HTERT RPE-1 (cell line): Measurements from ENCODE around the gene RIMS4.
"Not testable (repeated sequence)": the region's sequence is repeated elsewhere in the genome, so short reads cannot be mapped to it uniquely, and the experiment has no call there.

Experiments
- in situ Hi-C: fragments of 300-500 bp; cut with MboI; formaldehyde crosslinking; loops from 4 replicates; pipeline ENCODE4 v1.14.3; 2020; ENCODE audit warnings: low sequenced_read_pairs

The RIMS4 gene

DNA sequence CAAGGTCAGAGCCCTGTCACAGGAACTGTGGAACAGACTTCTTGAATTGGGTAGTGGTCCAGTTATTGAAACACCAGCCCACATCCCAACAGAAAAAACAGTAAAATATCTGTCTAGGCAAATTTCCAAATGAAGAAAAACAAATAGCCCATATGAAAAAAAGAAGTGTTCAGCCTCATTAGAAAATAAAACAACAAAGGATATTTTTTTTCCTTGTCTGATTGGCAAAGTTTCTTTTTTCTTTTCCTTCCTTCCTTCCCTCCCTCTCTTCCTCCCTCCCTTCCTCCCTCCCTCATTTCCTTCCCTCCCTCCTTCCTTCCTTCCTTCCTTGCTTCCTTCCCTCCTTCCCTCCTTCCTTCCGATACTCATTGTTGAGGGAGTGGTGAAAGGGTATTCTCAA is 20.6 kb upstream of the RIMS4 start:
- in situ Hi-C loops = no loop called here

DNA sequence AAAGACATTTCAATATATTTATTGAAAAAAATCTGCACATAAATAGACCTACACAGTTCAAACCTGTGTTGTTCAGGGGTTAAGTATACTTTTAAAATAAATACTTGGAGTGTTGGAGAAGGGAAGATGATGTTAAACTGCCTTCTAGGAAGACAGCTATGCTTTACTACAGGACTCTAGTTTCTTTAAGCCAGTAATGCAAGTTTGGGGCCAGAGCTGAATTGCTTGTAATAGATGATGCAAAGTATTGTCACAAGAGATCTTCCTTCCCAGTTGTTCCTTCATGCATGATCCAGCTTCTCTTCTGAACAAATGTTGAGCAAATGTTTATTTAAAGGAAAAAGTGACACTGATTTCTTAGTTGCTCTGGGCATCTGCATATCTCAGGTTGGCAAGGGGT is 20.2 kb upstream of the RIMS4 start:
- in situ Hi-C loops = no loop called here

DNA sequence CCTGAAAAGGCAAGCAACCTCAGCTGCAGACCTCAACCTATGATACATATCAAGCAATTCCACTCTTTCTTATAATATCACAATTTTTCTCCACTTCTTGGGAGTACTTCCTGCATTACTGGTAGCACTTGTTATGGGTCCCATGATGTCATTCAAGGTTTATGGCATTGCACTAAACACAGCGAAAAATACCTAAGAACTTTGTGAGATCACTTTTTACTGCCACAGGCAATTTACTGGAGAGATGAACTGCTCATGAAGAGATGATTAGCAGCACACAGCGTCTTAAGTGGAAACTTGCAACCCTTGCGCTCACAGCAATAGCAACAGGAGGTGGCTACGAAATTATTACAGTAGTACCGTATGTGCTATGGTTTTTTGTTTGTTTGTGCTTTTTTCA is 19.3 kb upstream of the RIMS4 start:
- in situ Hi-C loops = no loop called here

DNA sequence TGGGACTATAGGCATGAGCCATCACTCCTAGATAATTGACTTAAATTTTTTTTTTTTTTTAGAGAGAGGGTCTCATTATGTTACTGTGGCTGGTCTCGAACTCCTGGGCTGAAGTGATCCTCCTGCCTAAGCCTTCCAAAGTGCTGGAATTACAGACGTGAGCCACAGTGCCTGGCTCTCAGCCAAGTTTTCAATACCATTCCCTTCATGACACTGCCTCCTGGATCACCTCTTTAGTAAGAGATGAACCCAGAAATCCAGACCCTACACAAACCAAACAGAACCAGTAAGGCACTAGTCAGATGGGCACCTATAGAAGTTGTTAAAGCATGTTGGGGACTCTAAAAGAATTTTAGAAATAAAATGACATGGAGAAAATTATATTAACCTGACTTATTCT is 18.3 kb upstream of the RIMS4 start:
- in situ Hi-C loops = no loop called here

DNA sequence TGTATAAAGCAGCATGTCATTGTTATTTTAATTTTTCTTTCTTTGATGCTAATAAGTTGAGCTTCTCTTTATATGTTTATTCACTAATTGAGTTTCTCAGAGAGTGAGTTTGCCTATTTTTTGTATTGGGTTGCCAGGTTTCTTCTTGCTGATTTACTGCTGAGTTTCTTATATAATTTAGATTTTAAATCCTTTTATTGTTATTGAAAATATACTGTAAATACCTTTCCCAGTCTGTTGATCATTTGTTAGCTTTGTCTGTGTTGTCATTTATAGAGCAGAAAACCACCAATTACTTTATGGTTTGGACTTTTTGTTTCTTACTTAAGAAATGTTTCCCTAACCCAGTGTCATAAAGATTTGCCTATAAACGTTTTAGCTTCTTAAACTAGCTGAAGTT is 17.1 kb upstream of the RIMS4 start:
- in situ Hi-C loops = no loop called here

- in situ Hi-C loops = not testable (repeated sequence)
These were observed 11.2 kb upstream of the RIMS4 start for GRCh38 chr20:44821576-44821975.

GRCh38 chr20:44819936-44820335 is 9.6 kb upstream of the RIMS4 start:
- in situ Hi-C loops = no loop called here

- in situ Hi-C loops = no loop called here
These were observed 7.0 kb upstream of the RIMS4 start for GRCh38 chr20:44817143-44817910.

GRCh38 chr20:44814937-44815336 is 4.6 kb upstream of the RIMS4 start:
- in situ Hi-C loops = no loop called here

- in situ Hi-C loops = no loop called here
These were observed 872 bp upstream of the RIMS4 start for GRCh38 chr20:44811150-44811685.

DNA sequence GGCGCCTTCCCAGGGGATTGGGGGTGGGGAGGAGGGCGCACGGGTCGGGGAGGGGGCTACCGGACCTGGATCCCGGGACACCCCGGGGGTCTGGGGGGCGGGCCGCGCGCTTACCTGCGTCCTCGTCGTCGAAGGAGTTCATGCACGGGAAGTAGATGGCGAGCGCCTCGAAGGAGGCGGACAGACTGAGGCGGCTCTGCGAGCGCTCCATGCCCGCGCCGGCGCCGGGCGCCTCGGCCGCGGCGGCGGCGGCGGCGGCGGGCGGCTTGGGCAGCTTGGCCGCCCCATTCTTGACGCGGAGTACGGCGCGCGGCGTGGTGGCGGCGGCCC is 320 bp downstream of the RIMS4 start:
- in situ Hi-C loops = no loop called here

- in situ Hi-C loops = no loop called here
These were observed 826 bp downstream of the RIMS4 start for GRCh38 chr20:44809380-44810060.

- in situ Hi-C loops = no loop called here
These were observed 2.7 kb downstream of the RIMS4 start for GRCh38 chr20:44807684-44808056.

GRCh38 chr20:44807051-44807683 is 3.2 kb downstream of the RIMS4 start:
- in situ Hi-C loops = no loop called here

DNA sequence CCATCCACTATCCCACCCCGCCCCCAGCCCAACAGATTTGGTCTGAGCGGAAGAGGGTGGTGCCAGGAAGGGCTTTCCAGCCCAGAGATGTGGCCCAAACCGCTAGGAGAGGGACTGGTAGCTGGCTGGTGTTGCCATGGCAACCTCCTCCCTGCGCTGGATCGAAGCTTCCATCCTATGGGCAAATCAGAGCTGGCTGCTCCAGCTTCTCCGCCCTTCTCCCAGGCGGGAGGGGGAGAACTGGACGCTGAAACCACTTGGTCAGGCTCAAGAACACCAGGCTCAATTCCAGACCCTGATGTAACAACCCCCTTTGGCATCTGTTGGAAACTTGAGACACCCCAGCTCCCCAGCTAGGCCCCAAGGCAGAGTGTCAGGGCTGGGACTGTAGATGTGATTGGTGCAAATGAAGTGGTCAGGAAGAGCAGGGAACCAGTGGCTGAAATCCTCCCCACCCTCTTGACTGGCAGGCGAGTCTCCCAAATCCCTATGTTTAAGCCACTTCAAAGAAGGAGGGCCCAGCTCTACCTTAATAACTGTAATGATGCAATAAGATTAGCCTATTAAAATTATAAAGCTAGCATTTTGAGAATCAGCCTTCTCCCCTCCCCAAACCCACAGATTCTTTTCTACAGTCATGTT is 4.2 kb downstream of the RIMS4 start:
- in situ Hi-C loops = no loop called here

DNA sequence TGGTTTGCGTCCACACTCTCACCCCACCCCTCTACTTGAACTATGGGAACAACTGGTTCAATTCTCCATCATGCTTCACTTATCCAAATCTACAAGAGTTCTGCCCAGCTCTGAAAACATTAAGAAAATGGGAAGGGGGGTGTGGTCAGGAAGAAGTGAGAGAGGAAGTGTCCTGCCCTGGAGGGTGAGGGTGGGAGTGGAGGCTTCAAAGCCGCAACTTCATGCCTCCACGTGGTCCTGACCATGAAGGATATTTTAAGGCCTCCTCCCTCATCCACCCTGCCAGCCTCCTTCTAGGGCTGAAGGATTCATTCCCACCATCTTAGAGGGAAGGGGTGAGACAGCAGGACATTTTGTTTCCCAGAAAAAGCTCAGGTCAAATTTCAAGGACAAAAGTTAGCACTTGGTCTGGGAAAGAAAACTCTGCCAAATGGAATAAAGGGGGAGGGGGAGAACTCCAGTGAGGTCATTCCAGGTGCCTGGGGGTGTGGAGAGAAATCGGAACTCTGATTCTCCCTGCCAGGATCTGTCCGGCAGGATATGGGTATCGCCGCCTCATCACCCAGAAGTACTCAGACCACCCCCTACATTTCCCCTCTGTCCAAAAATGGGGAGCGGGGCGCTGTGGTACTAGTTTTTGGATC is 4.9 kb downstream of the RIMS4 start:
- in situ Hi-C loops = no loop called here

GRCh38 chr20:44803383-44803941 is 6.9 kb downstream of the RIMS4 start:
- in situ Hi-C loops = no loop called here

- in situ Hi-C loops = no loop called here
These were observed 7.6 kb downstream of the RIMS4 start for GRCh38 chr20:44802702-44803101.

- in situ Hi-C loops = no loop called here
These were observed 9.8 kb downstream of the RIMS4 start for GRCh38 chr20:44800391-44801046.

GRCh38 chr20:44799691-44800090 is 10.7 kb downstream of the RIMS4 start:
- in situ Hi-C loops = no loop called here
